GM19463 (cell line): ENCODE data around the gene TGFB3.
"Not testable (repeated sequence)": the region's sequence is repeated elsewhere in the genome, so short reads cannot be mapped to it uniquely, and the experiment has no call there.

ENCODE experiments used
- ATAC-seq: cut with Tn5 transposase; IDR thresholded peaks from one replicate; pipeline ENCODE4 v1.9.1; 2021; ENCODE audit warnings: mild to moderate bottlenecking, moderate library complexity; ENCODE audit not compliant: unreplicated experiment

The TGFB3 gene

GRCh38 chr14:75981426-75982265 lies at the start of gene TGFB3:
Gene TGFB3 (minus strand): TSS chr14:75981995. CDS start chr14:75980893, 1,102 bp downstream.
- peak; percentile 52 for ATAC-seq

GRCh38 chr14:76024211-76024907 lies 42.6 kb upstream of the TGFB3 start:
- ATAC-seq, result no peak

- ATAC-seq, result no peak
Measured at GRCh38 chr14:76023757-76024156, 42.0 kb upstream of the TGFB3 start.

GRCh38 chr14:76022991-76023390 lies 41.2 kb upstream of the TGFB3 start:
- no peak for ATAC-seq

- no peak for ATAC-seq
Measured at GRCh38 chr14:76019676-76020075, 37.9 kb upstream of the TGFB3 start.

- ATAC-seq, result no peak
Measured at GRCh38 chr14:76015668-76016067, 33.9 kb upstream of the TGFB3 start.

GRCh38 chr14:76015191-76015590 lies 33.4 kb upstream of the TGFB3 start:
- no peak for ATAC-seq

- no peak for ATAC-seq
Measured at GRCh38 chr14:76012354-76012753, 30.6 kb upstream of the TGFB3 start.

- no peak for ATAC-seq
Measured at GRCh38 chr14:76011930-76012329, 30.1 kb upstream of the TGFB3 start.

GRCh38 chr14:76009627-76010026 lies 27.8 kb upstream of the TGFB3 start:
- not testable (repeated sequence) for ATAC-seq

- no peak for ATAC-seq
Measured at GRCh38 chr14:76007852-76008251, 26.1 kb upstream of the TGFB3 start.

GRCh38 chr14:76007379-76007778 lies 25.6 kb upstream of the TGFB3 start:
- no peak for ATAC-seq

- no peak for ATAC-seq
Measured at GRCh38 chr14:76006253-76006652, 24.5 kb upstream of the TGFB3 start.

- no peak for ATAC-seq
Measured at GRCh38 chr14:76002383-76002782, 20.6 kb upstream of the TGFB3 start.

GRCh38 chr14:75999511-76000190 lies 17.9 kb upstream of the TGFB3 start:
- no peak for ATAC-seq

- ATAC-seq, result no peak
Measured at GRCh38 chr14:75996488-75996887, 14.7 kb upstream of the TGFB3 start.

- no peak for ATAC-seq
Measured at GRCh38 chr14:75995372-75996041, 13.7 kb upstream of the TGFB3 start.

GRCh38 chr14:75993567-75994041 lies 11.8 kb upstream of the TGFB3 start:
- peak; percentile 89 for ATAC-seq

- ATAC-seq, result no peak
Measured at GRCh38 chr14:75991753-75992152, 10.0 kb upstream of the TGFB3 start.

GRCh38 chr14:75990297-75990696 lies 8.5 kb upstream of the TGFB3 start:
- ATAC-seq, result no peak

GRCh38 chr14:75989134-75989533 lies 7.3 kb upstream of the TGFB3 start:
- no peak for ATAC-seq
